GM23248 (cell line): ENCODE results near the gene DDX10. TPM values are rescaled to one million over a fixed set of nuclear protein-coding genes. Genes with fewer than 3 reads are reported as not detected.

Source experiments
- DNase-seq: peaks from one replicate; pipeline ENCODE4 v3.0.0-alpha.2; 2015
- H2AFZ ChIP-seq: fragments of 200-600 bp; sonication (generic); 2 replicates; pipeline ENCODE4 v1.6.1; 2016; ENCODE audit warnings: antibody characterized with exemption
- H3F3A ChIP-seq: fragments of 200-600 bp; sonication (generic); 2 replicates; pipeline ENCODE4 v1.6.1; 2016; ENCODE audit warnings: mild to moderate bottlenecking, antibody characterized with exemption, mixed run types; ENCODE audit not compliant: insufficient read depth
- H3K27ac ChIP-seq: fragments of 200-600 bp; sonication (generic); 2 replicates; pipeline ENCODE4 v1.5.1; 2016; ENCODE audit warnings: mild to moderate bottlenecking
- H3K27me3 ChIP-seq: fragments of 200-600 bp; sonication (generic); replicated peaks from 2 replicates; pipeline ENCODE4 v1.6.1; 2016; ENCODE audit warnings: mild to moderate bottlenecking; ENCODE audit not compliant: insufficient read depth
- H3K36me3 ChIP-seq: fragments of 200-600 bp; sonication (generic); 2 replicates; pipeline ENCODE4 v1.6.1; 2016; ENCODE audit warnings: low read depth, mild to moderate bottlenecking
- H3K4me1 ChIP-seq: fragments of 200-600 bp; sonication (generic); 2 replicates; pipeline ENCODE4 v1.6.1; 2016; ENCODE audit warnings: mild to moderate bottlenecking; ENCODE audit not compliant: insufficient read depth
- H3K4me2 ChIP-seq: fragments of 200-600 bp; sonication (generic); one replicate; pipeline ENCODE4 v1.6.1; 2016; ENCODE audit warnings: mild to moderate bottlenecking; ENCODE audit not compliant: unreplicated experiment
- H3K4me3 ChIP-seq: fragments of 200-600 bp; sonication (generic); 2 replicates; pipeline ENCODE4 v1.5.1; 2016; ENCODE audit warnings: mild to moderate bottlenecking
- H3K79me2 ChIP-seq: fragments of 200-600 bp; sonication (generic); 2 replicates; pipeline ENCODE4 v1.6.1; 2016; ENCODE audit warnings: mild to moderate bottlenecking; ENCODE audit not compliant: insufficient read depth
- H3K9ac ChIP-seq: fragments of 200-600 bp; sonication (generic); 2 replicates; pipeline ENCODE4 v1.6.1; 2016; ENCODE audit warnings: mild to moderate bottlenecking
- H3K9me2 ChIP-seq: fragments of 200-600 bp; sonication (generic); 2 replicates; pipeline ENCODE4 v1.6.1; 2016; ENCODE audit warnings: mixed run types, mild to moderate bottlenecking, moderate library complexity; ENCODE audit not compliant: insufficient read depth
- H3K9me3 ChIP-seq: fragments of 200-600 bp; sonication (generic); one replicate; pipeline ENCODE4 v1.6.1; 2017; ENCODE audit warnings: low read depth
- H4K20me1 ChIP-seq: fragments of 200-600 bp; sonication (generic); 2 replicates; pipeline ENCODE4 v1.6.0; 2016; ENCODE audit not compliant: insufficient read depth
- EZH2 ChIP-seq: fragments of 200-600 bp; sonication (generic); IDR thresholded peaks from 2 replicates; pipeline ENCODE4 v1.6.1; 2018; ENCODE audit warnings: antibody characterized with exemption, mild to moderate bottlenecking; ENCODE audit not compliant: insufficient read depth, poor library complexity, severe bottlenecking
- EZH2phosphoT487 ChIP-seq: fragments of 200-600 bp; sonication (generic); IDR thresholded peaks from 2 replicates; pipeline ENCODE4 v1.6.1; 2018; ENCODE audit warnings: antibody characterized with exemption, moderate library complexity, mild to moderate bottlenecking, low read depth; ENCODE audit not compliant: insufficient read depth
- WGBS, 2 experiments: methylation state at CpG; one replicate each; pipeline ENCODE4 v1.1.6; 2015 to 2017; ENCODE audit warnings: low lambda C conversion rate in 2 of 2, low coverage in 1 of 2; ENCODE audit errors: missing lambda C conversion rate in 2 of 2; 5-methylcytosine and 5-hydroxymethylcytosine counted together
- in situ Hi-C: fragments of 300-500 bp; cut with MboI; formaldehyde crosslinking; loops from 2 replicates; pipeline ENCODE4 v1.15.0; 2020
- polyA plus RNA-seq: library from polyadenylated mRNA; unstranded; fragments of >200 nt; fragmentation: Nextera tagmentation; extraction: Ambion mirVana; gene quantifications from 2 replicates; pipeline ENCODE4 v1.2.1, GENCODE V29; 2016
- total RNA-seq: library from RNA; depleted of rRNA; stranded (reverse); fragments of >200 nt; shearing (Covaris generic); gene quantifications from 2 replicates; pipeline ENCODE4 v1.2.3, GENCODE V29; 2014

DDX10 gene
- total and polyA plus RNA-seq, 2 experiments from 2014 or later, result 23.6 to 31.2 TPM

DNA sequence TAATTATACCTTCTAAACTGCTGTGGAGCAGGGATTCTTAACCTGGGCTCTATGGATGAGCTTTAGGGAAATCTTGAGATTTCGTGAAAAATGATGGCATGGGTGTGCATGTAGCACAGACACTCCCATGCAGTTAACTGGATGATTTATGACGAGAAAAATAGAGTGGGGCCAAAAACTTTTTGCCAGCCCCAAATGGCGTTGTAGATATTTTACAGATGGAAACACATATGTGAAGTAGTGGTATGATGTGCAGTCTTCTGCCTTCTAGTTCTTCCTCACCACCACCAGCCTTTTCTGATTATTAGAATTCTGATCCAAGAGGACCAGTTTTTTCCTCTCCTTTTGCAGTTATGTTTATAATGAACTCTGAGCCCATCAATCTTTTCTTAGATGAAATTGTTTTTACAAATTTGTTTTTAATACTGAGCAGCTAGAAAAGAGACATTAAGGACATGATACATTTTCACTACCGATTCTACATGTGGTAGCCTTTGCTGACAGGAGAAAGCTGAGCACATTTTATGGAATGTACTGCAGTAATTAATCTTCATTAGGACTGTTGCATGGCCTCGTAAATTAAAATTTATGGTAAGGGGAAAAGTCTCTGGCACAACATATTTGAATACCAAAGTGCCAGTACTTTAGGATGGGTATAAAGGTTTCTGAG, 261.4 kb downstream of the DDX10 start:
- Histone ChIP-seq H3F3A (peaks cover 21% of the 10 kb centered on the region), H3K9me3 (no peaks in the 10 kb centered on the region), H2AFZ (no peak overlapping the region), H3K9me2 (no peaks in the 10 kb centered on the region), H3K4me3 (no peak overlapping the region), H3K9ac (no peak overlapping the region), H3K79me2 (peaks cover 5% of the 10 kb centered on the region; the same call in 1 of the 2 replicates), H3K4me2 (peak overlapping the region; percentile 2), H4K20me1 (no peaks in the 10 kb centered on the region), H3K27ac (no peak overlapping the region), H3K36me3 (no peaks in the 10 kb centered on the region), H3K4me1 (peaks cover 42% of the 10 kb centered on the region), H3K27me3 (no peaks in the 10 kb centered on the region)
- TF ChIP-seq EZH2phosphoT487 (no peak), EZH2 (no peak)
- in situ Hi-C loops, result no loop called here
- 54% methylated on average over 5 of the region's 5 CpGs for WGBS, 2 experiments
- no peak for DNase-seq

GRCh38 chr11:108926841-108927577, 262.1 kb downstream of the DDX10 start:
- peaks cover 21% of the 10 kb centered on the region for H3F3A ChIP-seq
- no peak for DNase-seq
- H3K9ac ChIP-seq, result no peak overlapping the region
- peak overlapping the region; percentile 2 for H3K4me2 ChIP-seq
- H3K4me1 ChIP-seq, result peaks cover 49% of the 10 kb centered on the region
- WGBS, 2 experiments, result 99% methylated on average over 3 of the region's 3 CpGs
- H3K9me3 ChIP-seq, result no peaks in the 10 kb centered on the region
- TF ChIP-seq EZH2, result no peak
- no peak for TF ChIP-seq EZH2phosphoT487
- no peaks in the 10 kb centered on the region for H3K36me3 ChIP-seq
- no peak overlapping the region for H3K4me3 ChIP-seq
- H3K27me3 ChIP-seq, result no peaks in the 10 kb centered on the region
- H2AFZ ChIP-seq, result no peak overlapping the region
- in situ Hi-C loops, result no loop called here
- peaks cover 11% of the 10 kb centered on the region; the same call in 1 of the 2 replicates for H3K79me2 ChIP-seq
- no peak overlapping the region for H3K27ac ChIP-seq
- H4K20me1 ChIP-seq, result no peaks in the 10 kb centered on the region
- H3K9me2 ChIP-seq, result no peaks in the 10 kb centered on the region

GRCh38 chr11:108927791-108928545, 263.1 kb downstream of the DDX10 start:
- H3K27ac ChIP-seq, result no peak overlapping the region; the same call in 1 of the 2 replicates
- peaks cover 25% of the 10 kb centered on the region for H3F3A ChIP-seq
- 95 to 96% methylated on average over 7 of the region's 7 CpGs for WGBS, 2 experiments
- peaks cover 13% of the 10 kb centered on the region for H3K79me2 ChIP-seq
- H3K36me3 ChIP-seq, result no peaks in the 10 kb centered on the region
- no peak overlapping the region for H3K9ac ChIP-seq
- H4K20me1 ChIP-seq, result no peaks in the 10 kb centered on the region
- no peak for TF ChIP-seq EZH2
- no peak for TF ChIP-seq EZH2phosphoT487
- no peaks in the 10 kb centered on the region for H3K9me2 ChIP-seq
- H3K4me3 ChIP-seq, result no peak overlapping the region
- in situ Hi-C loops, result no loop called here
- H3K4me1 ChIP-seq, result peaks cover 55% of the 10 kb centered on the region
- no peak for DNase-seq
- no peaks in the 10 kb centered on the region for H3K9me3 ChIP-seq
- H2AFZ ChIP-seq, result no peak overlapping the region
- no peaks in the 10 kb centered on the region for H3K27me3 ChIP-seq
- H3K4me2 ChIP-seq, result no peak overlapping the region

DNA sequence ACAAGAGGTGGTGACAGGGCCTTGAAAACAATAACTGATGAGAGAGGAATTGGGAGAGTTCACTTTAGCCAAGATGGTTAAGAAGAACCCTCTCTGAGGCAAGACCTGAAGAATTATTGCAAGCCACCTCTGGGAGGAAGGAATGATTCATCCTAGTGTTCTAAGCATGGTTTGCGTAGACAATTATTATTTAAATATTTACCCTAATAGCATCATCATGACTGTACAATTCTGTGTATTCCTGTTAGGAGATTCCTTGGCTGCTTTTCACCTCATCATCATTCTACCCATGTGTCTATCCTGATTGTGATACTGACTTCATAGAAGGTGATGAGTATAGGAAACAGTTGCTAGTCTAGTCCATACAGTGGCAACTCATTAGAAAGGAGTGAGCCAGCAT, 264.4 kb downstream of the DDX10 start:
- Histone ChIP-seq H3K9me2 (no peaks in the 10 kb centered on the region), H3K9ac (peak overlapping the region; percentile 53), H4K20me1 (no peaks in the 10 kb centered on the region), H3K79me2 (peaks cover 16% of the 10 kb centered on the region), H2AFZ (no peak overlapping the region), H3K27me3 (no peaks in the 10 kb centered on the region), H3K4me1 (peaks cover 66% of the 10 kb centered on the region), H3K4me2 (peak overlapping the region; percentile 74), H3F3A (peaks cover 32% of the 10 kb centered on the region), H3K9me3 (no peaks in the 10 kb centered on the region), H3K27ac (peak overlapping the region; percentile 87), H3K36me3 (no peaks in the 10 kb centered on the region), H3K4me3 (peak overlapping the region; percentile 54)
- WGBS, 2 experiments, result 0% methylated on average over 1 of the region's 1 CpG
- peak; percentile 97 for DNase-seq
- in situ Hi-C loops, result no loop called here
- TF ChIP-seq EZH2phosphoT487 (peak; percentile 39; the same call in 1 of the 2 replicates), EZH2 (no peak)
